Endodermal cell (in vitro differentiated cells): ENCODE data around the gene INPP5K. TPM values are rescaled to one million over a fixed set of nuclear protein-coding genes. Genes with fewer than 3 reads are reported as not detected.
"Not testable (repeated sequence)": the region's sequence is repeated elsewhere in the genome, so short reads cannot be mapped to it uniquely, and the experiment has no call there.

Source experiments
- DNase-seq: peaks from one replicate; pipeline ENCODE4 v3.0.0-alpha.2; 2017
- H3K27ac ChIP-seq: 2 replicates; pipeline ENCODE4 v1.5.1; 2013; ENCODE audit warnings: mild to moderate bottlenecking, low read depth, low read length, moderate library complexity
- H3K27me3 ChIP-seq: 2 replicates; pipeline ENCODE4 v1.6.1; 2013; ENCODE audit warnings: mild to moderate bottlenecking, low read length, moderate library complexity; ENCODE audit not compliant: insufficient read depth, control insufficient read depth, poor library complexity, severe bottlenecking
- H3K36me3 ChIP-seq: 2 replicates; pipeline ENCODE4 v1.7.0; 2013; ENCODE audit warnings: mild to moderate bottlenecking, low read length, moderate library complexity; ENCODE audit not compliant: control insufficient read depth, insufficient read depth
- H3K4me1 ChIP-seq: one replicate; pipeline ENCODE4 v1.7.0; 2013; ENCODE audit warnings: low read length; ENCODE audit not compliant: control insufficient read depth, insufficient read depth
- H3K4me3 ChIP-seq: 2 replicates; pipeline ENCODE4 v1.5.1; 2013; ENCODE audit warnings: mild to moderate bottlenecking, low read length, moderate library complexity
- H3K9ac ChIP-seq: 2 replicates; pipeline ENCODE4 v1.6.1; 2013; ENCODE audit warnings: mild to moderate bottlenecking, low read length, moderate library complexity; ENCODE audit not compliant: poor library complexity, severe bottlenecking; ENCODE audit errors: extremely low read depth
- H3K9me3 ChIP-seq: 2 replicates; pipeline ENCODE4 v1.6.1; 2013; ENCODE audit warnings: mild to moderate bottlenecking, low read length, moderate library complexity; ENCODE audit not compliant: control insufficient read depth
- H3K27ac Mint-ChIP-seq: 2 replicates; pipeline ENCODE4 v1.8.0; 2020; ENCODE audit warnings: mixed read lengths
- H3K27me3 Mint-ChIP-seq: 2 replicates; pipeline ENCODE4 v1.8.0; 2021; ENCODE audit warnings: mild to moderate bottlenecking, mixed read lengths; ENCODE audit not compliant: insufficient read depth
- H3K36me3 Mint-ChIP-seq: 2 replicates; pipeline ENCODE4 v1.8.0; 2020; ENCODE audit warnings: low read depth, mixed read lengths
- H3K4me1 Mint-ChIP-seq: 2 replicates; pipeline ENCODE4 v1.8.0; 2020; ENCODE audit warnings: mixed read lengths
- H3K4me3 Mint-ChIP-seq: 2 replicates; pipeline ENCODE4 v1.8.0; 2020; ENCODE audit warnings: mild to moderate bottlenecking, moderate library complexity, mixed read lengths
- H3K9me3 Mint-ChIP-seq: 2 replicates; pipeline ENCODE4 v1.8.0; 2020; ENCODE audit warnings: mild to moderate bottlenecking, mixed read lengths
- WGBS, 2 experiments: methylation state at CpG; one replicate each; pipeline versions ENCODE4 v1.1.5 to v1.1.7; 2013; ENCODE audit warnings: missing lambda C conversion rate in 2 of 2, mixed read lengths in 1 of 2; ENCODE audit not compliant: insufficient coverage in 1 of 2, insufficient read length in 1 of 2; 5-methylcytosine and 5-hydroxymethylcytosine counted together
- total RNA-seq, 2 donors: library from RNA; stranded (reverse); fragmentation: NEBNext Ultra II Directional in 1 of 2; extraction: Animal tissue kit (Norgen Biotek cat#: 25700) in 1 of 2; gene quantifications; 2 replicates in 1 of 2; 3 replicates in 1 of 2; pipeline ENCODE4 v1.2.1, GENCODE V29; 2021
- TF ChIP-seq, protein P1 (sequence below): fragments of 200-600 bp; sonication (generic); conservative IDR thresholded peaks from 2 replicates; pipeline ENCODE4 v1.5.0; 2021; ENCODE audit warnings: antibody characterized with exemption, mild to moderate bottlenecking

Gene INPP5K
- total RNA-seq, 2 donors from 2014 or later = 22.2 to 30.0 TPM

GRCh38 chr17:1529863-1530262 lies 13.5 kb upstream of the INPP5K start:
- H3K27me3 ChIP-seq = no peaks in the 10 kb centered on the region
- 88% methylated on average over 1 of the region's 2 CpGs; no CpG with 5 or more reads in 1 of the 2 experiments for WGBS, 2 experiments
- Mint-ChIP-seq H3K36me3 (peaks cover 56% of the 10 kb centered on the region), H3K4me1 (no peaks in the 10 kb centered on the region), H3K27ac (no peak overlapping the region), H3K4me3 (no peak overlapping the region), H3K9me3 (no peaks in the 10 kb centered on the region), H3K27me3 (no peaks in the 10 kb centered on the region)
- H3K4me3 ChIP-seq = no peak overlapping the region
- no peak for DNase-seq
- no peaks in the 10 kb centered on the region for H3K9me3 ChIP-seq
- H3K36me3 ChIP-seq = peaks cover 56% of the 10 kb centered on the region
- H3K27ac ChIP-seq = no peak overlapping the region
- no peak overlapping the region for H3K9ac ChIP-seq
- TF ChIP-seq, protein P1, sequence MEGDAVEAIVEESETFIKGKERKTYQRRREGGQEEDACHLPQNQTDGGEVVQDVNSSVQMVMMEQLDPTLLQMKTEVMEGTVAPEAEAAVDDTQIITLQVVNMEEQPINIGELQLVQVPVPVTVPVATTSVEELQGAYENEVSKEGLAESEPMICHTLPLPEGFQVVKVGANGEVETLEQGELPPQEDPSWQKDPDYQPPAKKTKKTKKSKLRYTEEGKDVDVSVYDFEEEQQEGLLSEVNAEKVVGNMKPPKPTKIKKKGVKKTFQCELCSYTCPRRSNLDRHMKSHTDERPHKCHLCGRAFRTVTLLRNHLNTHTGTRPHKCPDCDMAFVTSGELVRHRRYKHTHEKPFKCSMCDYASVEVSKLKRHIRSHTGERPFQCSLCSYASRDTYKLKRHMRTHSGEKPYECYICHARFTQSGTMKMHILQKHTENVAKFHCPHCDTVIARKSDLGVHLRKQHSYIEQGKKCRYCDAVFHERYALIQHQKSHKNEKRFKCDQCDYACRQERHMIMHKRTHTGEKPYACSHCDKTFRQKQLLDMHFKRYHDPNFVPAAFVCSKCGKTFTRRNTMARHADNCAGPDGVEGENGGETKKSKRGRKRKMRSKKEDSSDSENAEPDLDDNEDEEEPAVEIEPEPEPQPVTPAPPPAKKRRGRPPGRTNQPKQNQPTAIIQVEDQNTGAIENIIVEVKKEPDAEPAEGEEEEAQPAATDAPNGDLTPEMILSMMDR = no peak
- H3K4me1 ChIP-seq = no peaks in the 10 kb centered on the region

DNA sequence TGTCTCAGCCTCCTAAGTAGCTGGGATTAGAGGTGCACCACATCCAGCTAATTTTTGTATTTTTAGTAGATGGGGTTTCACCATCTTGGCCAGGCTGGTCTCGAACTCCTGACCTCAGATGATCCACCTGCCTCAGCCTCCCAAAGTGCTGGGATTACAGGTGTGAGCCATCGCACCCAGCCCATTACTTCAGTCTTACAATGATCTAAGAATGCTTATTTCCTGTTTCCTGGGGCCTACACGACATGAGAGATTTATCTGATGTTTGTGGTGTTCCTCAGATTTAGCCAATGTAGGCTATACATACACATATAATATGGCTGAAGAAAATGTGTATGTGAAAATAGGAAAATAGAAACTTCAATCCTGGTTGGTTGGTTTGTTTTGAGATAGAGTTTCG lies 10.5 kb upstream of the INPP5K start:
- not testable (repeated sequence) for H3K9me3 ChIP-seq, H3K27ac Mint-ChIP-seq, H3K27me3 Mint-ChIP-seq, H3K4me3 ChIP-seq, H3K27me3 ChIP-seq, H3K4me3 Mint-ChIP-seq, H3K9me3 Mint-ChIP-seq, H3K27ac ChIP-seq, H3K4me1 ChIP-seq, H3K9ac ChIP-seq, DNase-seq, H3K4me1 Mint-ChIP-seq
- peaks cover 40% of the 10 kb centered on the region for H3K36me3 ChIP-seq
- H3K36me3 Mint-ChIP-seq = peaks cover 44% of the 10 kb centered on the region
- WGBS, 2 experiments = 91 to 100% methylated on average over 2 to 4 of the region's 4 CpGs

DNA sequence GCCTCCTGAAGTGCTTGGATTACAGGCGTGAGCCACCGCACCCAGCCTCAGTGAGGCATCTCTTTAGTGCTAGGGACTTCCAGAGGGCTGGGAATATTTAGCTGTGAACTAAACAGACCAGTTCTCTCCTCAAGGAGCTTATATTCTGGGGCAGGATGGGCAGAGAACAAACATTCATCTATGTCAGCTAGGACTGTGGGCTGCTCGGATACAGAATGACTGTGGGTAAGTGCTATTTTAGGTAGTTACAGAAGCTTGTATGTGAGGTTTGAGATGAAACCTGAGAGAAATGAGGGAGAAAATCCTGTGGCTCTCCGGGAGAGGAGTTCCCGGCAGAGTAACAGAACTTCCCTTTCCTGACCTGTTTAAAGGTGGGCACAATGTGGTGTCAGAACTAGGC lies 6.2 kb upstream of the INPP5K start:
- Histone ChIP-seq H3K4me1 (no peaks in the 10 kb centered on the region), H3K27ac (no peak overlapping the region), H3K36me3 (peaks cover 49% of the 10 kb centered on the region), H3K9ac (no peak overlapping the region), H3K4me3 (no peak overlapping the region), H3K27me3 (no peaks in the 10 kb centered on the region), H3K9me3 (no peaks in the 10 kb centered on the region)
- Mint-ChIP-seq H3K9me3 (no peaks in the 10 kb centered on the region), H3K36me3 (peaks cover 43% of the 10 kb centered on the region), H3K27ac (no peak overlapping the region), H3K4me1 (no peaks in the 10 kb centered on the region), H3K27me3 (no peaks in the 10 kb centered on the region), H3K4me3 (no peak overlapping the region)
- TF ChIP-seq, protein P1 = no peak
- WGBS, 2 experiments = 94 to 99% methylated on average over 5 of the region's 5 CpGs
- DNase-seq = no peak

- H3K9me3 Mint-ChIP-seq = no peaks in the 10 kb centered on the region
- no peaks in the 10 kb centered on the region for H3K4me1 Mint-ChIP-seq
- no peak overlapping the region for H3K27ac ChIP-seq
- no peaks in the 10 kb centered on the region for H3K27me3 Mint-ChIP-seq
- no peak overlapping the region for H3K9ac ChIP-seq
- TF ChIP-seq, protein P1 = no peak
- H3K36me3 ChIP-seq = peaks cover 38% of the 10 kb centered on the region
- H3K4me3 ChIP-seq = no peak overlapping the region
- 93 to 94% methylated on average over 9 to 10 of the region's 10 CpGs for WGBS, 2 experiments
- H3K36me3 Mint-ChIP-seq = peaks cover 38% of the 10 kb centered on the region
- H3K27me3 ChIP-seq = no peaks in the 10 kb centered on the region
- no peaks in the 10 kb centered on the region for H3K4me1 ChIP-seq
- no peaks in the 10 kb centered on the region for H3K9me3 ChIP-seq
- no peak overlapping the region for H3K4me3 Mint-ChIP-seq
- DNase-seq = no peak
- H3K27ac Mint-ChIP-seq = peak overlapping the region; percentile 22
Observed at GRCh38 chr17:1521086-1521640, 4.8 kb upstream of the INPP5K start.
